PC-3 (cell line): ENCODE measurements around the gene MC2R. TPM values are rescaled to one million over a fixed set of nuclear protein-coding genes. Genes with fewer than 3 reads are reported as not detected.
A peak's percentile ranks its signal among the peaks of the same experiment; 100 is the strongest.

ENCODE experiments used
- ATAC-seq: fragments of 200-7000 bp; cut with Tn5 transposase; 2 replicates; pipeline ENCODE4 v1.9.1; 2020; ENCODE audit warnings: mild to moderate bottlenecking, moderate library complexity
- BruUV-seq: library from RNA; stranded (reverse); fragments of 400-500 nt; replicated peaks from 2 replicates; lab custom pipeline; 2021; lab: Mats Ljungman, UMichigan
- CTCF ChIA-PET: fragments of 300-600 bp; sonication (Branson Sonifier 250); formaldehyde crosslinking; loops from one replicate; lab custom pipeline; 2022; ENCODE audit warnings: antibody characterized with exemption; lab: Charles Lee
- POLR2A ChIA-PET: fragments of 300-600 bp; sonication (Branson Sonifier 250); formaldehyde crosslinking; loops from one replicate; lab custom pipeline; 2022; ENCODE audit warnings: antibody characterized with exemption; ENCODE audit not compliant: unreplicated experiment; lab: Charles Lee
- DNase-seq: peaks from one replicate; pipeline ENCODE4 v3.0.0-alpha.2; 2015
- H2AFZ ChIP-seq: fragments of 300-600 bp; sonication (generic); 2 replicates; pipeline ENCODE4 v1.6.0; 2016; ENCODE audit warnings: antibody characterized with exemption, low read length
- H3F3A ChIP-seq: fragments of 300-600 bp; sonication (generic); one replicate; pipeline ENCODE4 v1.6.0; 2017; ENCODE audit warnings: antibody characterized with exemption, low read length, control low read depth, mild to moderate bottlenecking; ENCODE audit not compliant: unreplicated experiment
- H3K27ac ChIP-seq: fragments of 300-600 bp; sonication (generic); 2 replicates; pipeline ENCODE4 v1.5.1; 2016; ENCODE audit warnings: mild to moderate bottlenecking, low read length
- H3K27me3 ChIP-seq: fragments of 300-600 bp; sonication (generic); 2 replicates; pipeline ENCODE4 v1.6.1; 2016; ENCODE audit warnings: low read length, mixed read lengths
- H3K36me3 ChIP-seq: fragments of 300-600 bp; sonication (generic); 2 replicates; pipeline ENCODE4 v1.6.1; 2016; ENCODE audit warnings: low read depth, mixed run types, low read length, mixed read lengths
- H3K4me1 ChIP-seq: fragments of 300-600 bp; sonication (generic); 2 replicates; pipeline ENCODE4 v1.5.1; 2016; ENCODE audit warnings: low read length; ENCODE audit not compliant: insufficient read depth
- H3K4me2 ChIP-seq: fragments of 300-600 bp; sonication (generic); 2 replicates; pipeline ENCODE4 v1.6.0; 2016; ENCODE audit warnings: low read length
- H3K4me3 ChIP-seq: fragments of 300-600 bp; sonication (generic); 2 replicates; pipeline ENCODE4 v1.5.1; 2016; ENCODE audit warnings: mild to moderate bottlenecking, low read length, mixed read lengths
- H3K79me2 ChIP-seq: fragments of 300-600 bp; sonication (generic); 2 replicates; pipeline ENCODE4 v1.6.1; 2017; ENCODE audit warnings: low read length, mixed read lengths
- H3K9ac ChIP-seq: fragments of 300-600 bp; sonication (generic); 2 replicates; pipeline ENCODE4 v1.6.0; 2016; ENCODE audit warnings: mild to moderate bottlenecking, low read length
- H3K9me2 ChIP-seq: fragments of 300-600 bp; sonication (generic); replicated peaks from 2 replicates; pipeline ENCODE4 v1.6.1; 2016; ENCODE audit warnings: mixed run types, low read length, mixed read lengths
- H3K9me3 ChIP-seq: fragments of 300-600 bp; sonication (generic); 2 replicates; pipeline ENCODE4 v1.6.1; 2016; ENCODE audit warnings: low read length, mixed read lengths
- H4K20me1 ChIP-seq: fragments of 300-600 bp; sonication (generic); 2 replicates; pipeline ENCODE4 v1.6.1; 2016; ENCODE audit warnings: low read length, mixed read lengths
- EZH2 ChIP-seq: fragments of 300-600 bp; sonication (generic); IDR thresholded peaks from one replicate; pipeline ENCODE4 v1.6.1; 2017; ENCODE audit warnings: antibody characterized with exemption, mild to moderate bottlenecking, low read length; ENCODE audit not compliant: unreplicated experiment
- EZH2phosphoT487 ChIP-seq: fragments of 300-600 bp; sonication (generic); IDR thresholded peaks from 2 replicates; pipeline ENCODE4 v1.6.1; 2018; ENCODE audit warnings: mild to moderate bottlenecking, antibody characterized with exemption, low read length, borderline replicate concordance
- intact Hi-C: fragments of 100-400 bp; cut with micrococcal nuclease; formaldehyde crosslinking; loops from 2 replicates; pipeline ENCODE4 v1.9.0; 2023
- total RNA-seq: library from RNA; depleted of rRNA; stranded (reverse); fragments of >200 nt; gene quantifications from 2 replicates; pipeline ENCODE4 v1.2.3, GENCODE V29; 2014
- TF ChIP-seq, protein P1 (sequence below): fragments of 300-600 bp; sonication (generic); conservative IDR thresholded peaks from 2 replicates; pipeline ENCODE4 v1.5.1; 2017; ENCODE audit warnings: antibody characterized with exemption, low read depth, mild to moderate bottlenecking, low read length

Gene MC2R
- total RNA-seq, 1 experiment from 2014 or later: not detected

DNA sequence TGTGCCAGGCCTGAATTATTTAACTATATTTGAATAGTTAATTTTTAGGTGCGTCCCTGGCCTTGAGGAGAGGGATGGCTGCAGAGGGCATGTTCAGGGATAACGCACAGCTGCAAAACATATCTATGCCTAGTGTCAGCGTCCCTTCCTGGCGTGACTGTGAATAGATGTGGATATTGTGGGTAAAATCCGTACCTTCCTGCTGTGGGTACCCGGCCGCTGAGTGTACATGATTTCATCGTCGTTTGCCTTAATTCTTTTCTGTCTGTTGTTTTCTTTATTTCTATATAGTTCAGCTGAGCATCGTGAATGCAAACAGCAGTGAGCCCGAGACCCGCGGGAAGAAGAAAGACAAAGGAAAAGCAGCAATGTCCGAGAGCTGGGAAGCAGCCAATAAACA lies 25.0 kb upstream of the MC2R start:
- ATAC-seq (no peak), DNase-seq (no peak)
- peaks cover 70% of the 10 kb centered on the region for H3K27me3 ChIP-seq
- no TSS peak for BruUV-seq
- H3K36me3 ChIP-seq: no peaks in the 10 kb centered on the region
- H3K9ac ChIP-seq: no peak overlapping the region
- intact Hi-C loops: no loop called here
- no peaks in the 10 kb centered on the region for H3K79me2 ChIP-seq
- H3K4me2 ChIP-seq: no peak overlapping the region
- ChIA-PET CTCF (no interaction called here), POLR2A (no interaction called here)
- no peaks in the 10 kb centered on the region for H3F3A ChIP-seq
- H4K20me1 ChIP-seq: no peaks in the 10 kb centered on the region
- no peak for TF ChIP-seq EZH2
- TF ChIP-seq, protein P1, sequence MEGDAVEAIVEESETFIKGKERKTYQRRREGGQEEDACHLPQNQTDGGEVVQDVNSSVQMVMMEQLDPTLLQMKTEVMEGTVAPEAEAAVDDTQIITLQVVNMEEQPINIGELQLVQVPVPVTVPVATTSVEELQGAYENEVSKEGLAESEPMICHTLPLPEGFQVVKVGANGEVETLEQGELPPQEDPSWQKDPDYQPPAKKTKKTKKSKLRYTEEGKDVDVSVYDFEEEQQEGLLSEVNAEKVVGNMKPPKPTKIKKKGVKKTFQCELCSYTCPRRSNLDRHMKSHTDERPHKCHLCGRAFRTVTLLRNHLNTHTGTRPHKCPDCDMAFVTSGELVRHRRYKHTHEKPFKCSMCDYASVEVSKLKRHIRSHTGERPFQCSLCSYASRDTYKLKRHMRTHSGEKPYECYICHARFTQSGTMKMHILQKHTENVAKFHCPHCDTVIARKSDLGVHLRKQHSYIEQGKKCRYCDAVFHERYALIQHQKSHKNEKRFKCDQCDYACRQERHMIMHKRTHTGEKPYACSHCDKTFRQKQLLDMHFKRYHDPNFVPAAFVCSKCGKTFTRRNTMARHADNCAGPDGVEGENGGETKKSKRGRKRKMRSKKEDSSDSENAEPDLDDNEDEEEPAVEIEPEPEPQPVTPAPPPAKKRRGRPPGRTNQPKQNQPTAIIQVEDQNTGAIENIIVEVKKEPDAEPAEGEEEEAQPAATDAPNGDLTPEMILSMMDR: no peak
- TF ChIP-seq EZH2phosphoT487: no peak
- H3K27ac ChIP-seq: no peak overlapping the region
- H3K9me2 ChIP-seq: no peaks in the 10 kb centered on the region
- no peak overlapping the region for H3K4me3 ChIP-seq
- no peaks in the 10 kb centered on the region for H3K9me3 ChIP-seq
- no peak overlapping the region for H2AFZ ChIP-seq
- no peaks in the 10 kb centered on the region for H3K4me1 ChIP-seq

DNA sequence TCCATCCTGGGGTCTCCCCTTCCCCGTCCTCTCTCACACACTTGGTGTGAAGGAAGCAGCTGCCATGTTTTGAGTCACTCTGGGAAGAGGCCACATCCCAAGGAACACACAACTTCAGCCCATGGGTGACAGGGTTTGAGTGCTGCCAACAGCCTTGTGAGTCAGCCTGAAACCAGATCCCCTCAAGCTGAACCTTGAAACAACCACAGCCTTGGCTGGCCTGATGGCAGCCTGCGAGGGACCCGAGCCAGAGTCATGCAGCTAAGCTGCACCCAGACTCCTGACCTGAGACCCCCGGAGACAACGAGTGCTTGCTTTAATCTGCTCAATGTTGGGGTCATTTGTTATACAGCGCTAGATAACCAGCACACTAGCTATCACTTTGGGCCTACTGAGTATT lies 19.3 kb upstream of the MC2R start:
- no TSS peak for BruUV-seq
- no peak overlapping the region for H3K4me3 ChIP-seq
- no peaks in the 10 kb centered on the region for H4K20me1 ChIP-seq
- no peaks in the 10 kb centered on the region for H3K9me2 ChIP-seq
- H3K79me2 ChIP-seq: no peaks in the 10 kb centered on the region
- peaks cover 46% of the 10 kb centered on the region for H3K27me3 ChIP-seq
- H3K27ac ChIP-seq: no peak overlapping the region
- no peak overlapping the region for H3K4me2 ChIP-seq
- H3K9me3 ChIP-seq: no peaks in the 10 kb centered on the region
- TF ChIP-seq EZH2phosphoT487 (no peak), EZH2 (no peak)
- TF ChIP-seq, protein P1: no peak
- no peak overlapping the region for H3K9ac ChIP-seq
- DNase-seq: peak; percentile 37
- ATAC-seq: peak; percentile 45; the same call in 1 of the 2 replicates
- H2AFZ ChIP-seq: no peak overlapping the region
- H3K4me1 ChIP-seq: no peaks in the 10 kb centered on the region
- ChIA-PET CTCF (no interaction called here), POLR2A (no interaction called here)
- intact Hi-C loops: no loop called here
- no peaks in the 10 kb centered on the region for H3F3A ChIP-seq
- no peaks in the 10 kb centered on the region for H3K36me3 ChIP-seq

DNA sequence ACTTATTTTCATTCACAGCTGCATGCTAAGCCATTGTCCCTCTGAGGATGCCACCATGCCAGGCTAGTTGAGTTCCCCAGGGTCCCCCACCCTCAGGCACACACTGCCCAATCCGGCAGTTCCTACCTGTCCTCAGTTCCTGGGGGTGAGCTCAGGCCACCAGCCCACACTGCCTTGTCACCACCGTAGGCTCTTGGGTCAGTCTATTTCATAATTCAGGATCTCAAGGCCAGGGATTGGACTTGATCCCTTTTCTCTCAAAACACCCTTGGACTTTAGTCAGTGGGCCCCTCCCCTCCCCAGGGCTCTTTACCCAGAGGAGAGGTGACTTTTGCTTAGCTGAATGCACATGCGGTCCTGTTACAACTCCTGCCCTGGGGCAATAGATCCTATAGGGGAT lies 18.7 kb upstream of the MC2R start:
- H3K27ac ChIP-seq: no peak overlapping the region
- no peaks in the 10 kb centered on the region for H3K4me1 ChIP-seq
- POLR2A ChIA-PET: no interaction called here
- H3K9me3 ChIP-seq: no peaks in the 10 kb centered on the region; the same call in 1 of the 2 replicates
- H3K4me2 ChIP-seq: no peak overlapping the region
- H3K27me3 ChIP-seq: peaks cover 44% of the 10 kb centered on the region
- H3K36me3 ChIP-seq: no peaks in the 10 kb centered on the region
- H3K4me3 ChIP-seq: no peak overlapping the region
- H4K20me1 ChIP-seq: no peaks in the 10 kb centered on the region
- intact Hi-C loops: no loop called here
- ATAC-seq (no peak), DNase-seq (no peak)
- H2AFZ ChIP-seq: no peak overlapping the region
- H3F3A ChIP-seq: no peaks in the 10 kb centered on the region
- CTCF ChIA-PET: no interaction called here
- no peak for TF ChIP-seq EZH2phosphoT487
- TF ChIP-seq, protein P1: no peak
- no peak for TF ChIP-seq EZH2
- no peaks in the 10 kb centered on the region for H3K79me2 ChIP-seq
- no peak overlapping the region for H3K9ac ChIP-seq
- H3K9me2 ChIP-seq: no peaks in the 10 kb centered on the region
- no TSS peak for BruUV-seq
